CD8-positive, alpha-beta memory T cell (primary cell): Measurements from ENCODE around the gene TMA7. TPM values are rescaled to one million over a fixed set of nuclear protein-coding genes. Genes with fewer than 3 reads are reported as not detected.
A peak's percentile ranks its signal among the peaks of the same experiment; 100 is the strongest.

Experiments used
- CTCF ChIA-PET: fragments of 350-600 bp; sonication (Branson Sonifier 250); formaldehyde crosslinking; loops from one replicate; lab custom pipeline; 2021; ENCODE audit warnings: antibody characterized with exemption; lab: Charles Lee
- POLR2A ChIA-PET: fragments of 350-600 bp; sonication (Branson Sonifier 250); formaldehyde crosslinking; loops from one replicate; lab custom pipeline; 2021; ENCODE audit warnings: antibody characterized with exemption; lab: Charles Lee
- DNase-seq, 5 donors: peaks; one replicate each; pipeline versions ENCODE4 v3.0.0 to v3.0.0-alpha.2; 2020 to 2022; ENCODE audit warnings: mixed read lengths in 1 of 5
- H3K27ac ChIP-seq: one replicate; pipeline ENCODE4 v1.7.0; 2013; ENCODE audit warnings: low read depth, mild to moderate bottlenecking, low read length, moderate library complexity
- H3K27me3 ChIP-seq: 2 replicates; pipeline ENCODE4 v1.7.0; 2013; ENCODE audit warnings: low read length, mild to moderate bottlenecking; ENCODE audit not compliant: insufficient read depth, poor library complexity, severe bottlenecking
- H3K36me3 ChIP-seq: 2 replicates; pipeline ENCODE4 v1.7.0; 2013; ENCODE audit warnings: mild to moderate bottlenecking, low read length, moderate library complexity; ENCODE audit not compliant: insufficient read depth
- H3K4me1 ChIP-seq: 2 replicates; pipeline ENCODE4 v1.7.0; 2013; ENCODE audit warnings: mild to moderate bottlenecking, low read length, moderate library complexity; ENCODE audit not compliant: insufficient read depth
- H3K4me3 ChIP-seq: 2 replicates; pipeline ENCODE4 v1.7.0; 2013; ENCODE audit warnings: mild to moderate bottlenecking, low read length
- H3K9me3 ChIP-seq: 2 replicates; pipeline ENCODE4 v1.7.0; 2013; ENCODE audit warnings: mild to moderate bottlenecking, low read length
- H3K27ac Mint-ChIP-seq, 8 donors: one replicate each; pipeline ENCODE4 v1.8.0; 2020 to 2021; ENCODE audit warnings: mixed read lengths in 8 of 8, mild to moderate bottlenecking in 6 of 8, inconsistent platforms in 3 of 8, moderate library complexity in 3 of 8
- H3K27me3 Mint-ChIP-seq, 2 donors: one replicate each; pipeline ENCODE4 v1.8.0; 2020 to 2021; ENCODE audit warnings: mixed read lengths in 2 of 2, mild to moderate bottlenecking in 1 of 2, moderate library complexity in 1 of 2
- H3K36me3 Mint-ChIP-seq, 3 donors: one replicate each; pipeline ENCODE4 v1.8.0; 2020 to 2021; ENCODE audit warnings: mixed read lengths in 3 of 3, inconsistent platforms in 1 of 3, mild to moderate bottlenecking in 1 of 3
- H3K4me1 Mint-ChIP-seq, 3 donors: one replicate each; pipeline ENCODE4 v1.8.0; 2020 to 2021; ENCODE audit warnings: mixed read lengths in 3 of 3, inconsistent platforms in 1 of 3, mild to moderate bottlenecking in 1 of 3
- H3K4me3 Mint-ChIP-seq, 7 donors: one replicate each; pipeline ENCODE4 v1.8.0; 2020 to 2021; ENCODE audit warnings: mixed read lengths in 7 of 7, mild to moderate bottlenecking in 6 of 7, moderate library complexity in 4 of 7, inconsistent platforms in 2 of 7
- H3K9me3 Mint-ChIP-seq, 5 donors: one replicate each; pipeline ENCODE4 v1.8.0; 2020 to 2022; ENCODE audit warnings: mixed read lengths in 5 of 5, mild to moderate bottlenecking in 3 of 5, moderate library complexity in 2 of 5, inconsistent platforms in 1 of 5
- polyA plus RNA-seq: library from polyadenylated mRNA; unstranded; fragments of 300-500 nt; fragmentation: Illumina TruSeq; gene quantifications from one replicate; pipeline ENCODE4 v1.2.3, GENCODE V29; 2021
- total RNA-seq, 2 experiments: library from RNA; stranded (reverse); gene quantifications; one replicate each; pipeline ENCODE4 v1.2.3, GENCODE V29; 2021

The TMA7 gene
- total and polyA plus RNA-seq, 3 experiments from 2014 or later: 420 to 826 (median 494) TPM

GRCh38 chr3:48426944-48427629 lies 13.0 kb upstream of the TMA7 start:
- peaks cover 0 to 4% of the 10 kb centered on the region in 2 donors for H3K27me3 Mint-ChIP-seq
- DNase-seq: no peak
- peaks cover 0 to 16% (median 2%) of the 10 kb centered on the region in 3 donors for H3K4me1 Mint-ChIP-seq
- Histone ChIP-seq H3K36me3 (no peaks in the 10 kb centered on the region), H3K27me3 (no peaks in the 10 kb centered on the region), H3K4me3 (no peak overlapping the region), H3K4me1 (peaks cover 8% of the 10 kb centered on the region), H3K9me3 (no peaks in the 10 kb centered on the region), H3K27ac (no peak overlapping the region)
- CTCF ChIA-PET: interaction anchor here (1.1 to 1.9 kb wide), 2 partner anchors 9 to 26 kb away, joined by 5 to 6 read pairs; no protein-coding TSS in a partner anchor
- peaks cover 0 to 6% (median 0%) of the 10 kb centered on the region in 3 donors for H3K36me3 Mint-ChIP-seq
- peak overlapping the region in 4 of 7 donors; percentile 8 to 82 (median 18) for H3K4me3 Mint-ChIP-seq
- POLR2A ChIA-PET: no interaction called here
- H3K9me3 Mint-ChIP-seq: no peaks in the 10 kb centered on the region
- H3K27ac Mint-ChIP-seq: peak overlapping the region in 5 of 8 donors; percentile 1 to 81 (median 74)

GRCh38 chr3:48427630-48427962 lies 12.5 kb upstream of the TMA7 start:
- Mint-ChIP-seq H3K27me3 (peaks cover 0 to 4% of the 10 kb centered on the region in 2 donors), H3K36me3 (peaks cover 0 to 10% (median 0%) of the 10 kb centered on the region in 3 donors), H3K9me3 (no peaks in the 10 kb centered on the region), H3K4me1 (peaks cover 0 to 16% (median 2%) of the 10 kb centered on the region in 3 donors), H3K4me3 (peak overlapping the region; percentile 40 to 84 (median 69)), H3K27ac (peak overlapping the region in 5 of 8 donors; percentile 56 to 81 (median 74))
- Histone ChIP-seq H3K27me3 (no peaks in the 10 kb centered on the region), H3K36me3 (no peaks in the 10 kb centered on the region), H3K27ac (no peak overlapping the region), H3K9me3 (no peaks in the 10 kb centered on the region), H3K4me1 (peaks cover 8% of the 10 kb centered on the region), H3K4me3 (no peak overlapping the region)
- CTCF ChIA-PET: interaction anchor here (0.6 to 1.9 kb wide), 3 partner anchors 8 to 27 kb away, joined by 3 to 6 read pairs (median 5); no protein-coding TSS in a partner anchor
- no peak for DNase-seq
- POLR2A ChIA-PET: no interaction called here

- H3K27ac ChIP-seq: no peak overlapping the region
- no peaks in the 10 kb centered on the region for H3K9me3 Mint-ChIP-seq
- H3K27me3 Mint-ChIP-seq: peaks cover 0 to 4% of the 10 kb centered on the region in 2 donors
- H3K27ac Mint-ChIP-seq: peak overlapping the region in 6 of 8 donors; percentile 42 to 92 (median 56)
- DNase-seq: no peak
- H3K4me3 ChIP-seq: no peak overlapping the region
- peaks cover 0 to 16% (median 2%) of the 10 kb centered on the region in 3 donors for H3K4me1 Mint-ChIP-seq
- peaks cover 0 to 11% (median 0%) of the 10 kb centered on the region in 3 donors for H3K36me3 Mint-ChIP-seq
- ChIA-PET CTCF (interaction anchor here (0.6 to 1.9 kb wide), 4 partner anchors 8 to 130 kb away, joined by 3 to 5 read pairs (median 3); no protein-coding TSS in a partner anchor), POLR2A (no interaction called here)
- peak overlapping the region; percentile 40 to 84 (median 63) for H3K4me3 Mint-ChIP-seq
- no peaks in the 10 kb centered on the region for H3K9me3 ChIP-seq
- H3K27me3 ChIP-seq: no peaks in the 10 kb centered on the region
- H3K4me1 ChIP-seq: peaks cover 8% of the 10 kb centered on the region
- H3K36me3 ChIP-seq: no peaks in the 10 kb centered on the region
Measured at GRCh38 chr3:48428088-48428571, 11.9 kb upstream of the TMA7 start.

GRCh38 chr3:48428572-48429316 lies 11.3 kb upstream of the TMA7 start:
- ChIA-PET POLR2A (interaction anchor here (0.5 to 1.2 kb wide), 2 partner anchors 11 to 17 kb away, joined by 3 read pairs; partner anchors contain the start of gene CCDC51), CTCF (interaction anchor here (1.0 to 1.9 kb wide), 4 partner anchors 11 to 129 kb away, joined by 3 to 5 read pairs (median 3); partner anchors contain the start of genes CCDC51 and TMA7)
- Mint-ChIP-seq H3K36me3 (peaks cover 0 to 16% (median 0%) of the 10 kb centered on the region in 3 donors), H3K27ac (peak overlapping the region in 2 of 8 donors; percentile 56 to 92), H3K4me1 (peaks cover 0 to 16% (median 2%) of the 10 kb centered on the region in 3 donors), H3K4me3 (peak overlapping the region; percentile 40 to 84 (median 63)), H3K27me3 (peaks cover 0 to 4% of the 10 kb centered on the region in 2 donors), H3K9me3 (no peaks in the 10 kb centered on the region)
- no peak overlapping the region for H3K4me3 ChIP-seq
- no peaks in the 10 kb centered on the region for H3K9me3 ChIP-seq
- H3K27me3 ChIP-seq: no peaks in the 10 kb centered on the region
- peaks cover 8% of the 10 kb centered on the region for H3K4me1 ChIP-seq
- no peak for DNase-seq
- H3K27ac ChIP-seq: peak overlapping the region; percentile 4
- H3K36me3 ChIP-seq: no peaks in the 10 kb centered on the region

- H3K4me3 ChIP-seq: peak overlapping the region; percentile 28
- Mint-ChIP-seq H3K27ac (peak overlapping the region in 2 of 8 donors; percentile 24 to 74), H3K36me3 (peaks cover 0 to 21% (median 0%) of the 10 kb centered on the region in 3 donors), H3K9me3 (no peaks in the 10 kb centered on the region), H3K4me1 (peaks cover 5 to 21% (median 5%) of the 10 kb centered on the region in 3 donors), H3K27me3 (peaks cover 0 to 4% of the 10 kb centered on the region in 2 donors), H3K4me3 (peak overlapping the region; percentile 72 to 94 (median 78))
- H3K27me3 ChIP-seq: no peaks in the 10 kb centered on the region
- peak; percentile 56 to 80 (median 68) for DNase-seq
- ChIA-PET POLR2A (interaction anchor here (0.5 to 1.2 kb wide), 2 partner anchors 10 to 16 kb away, joined by 3 read pairs; partner anchors contain the start of gene CCDC51), CTCF (interaction anchor here (1.0 to 2.0 kb wide), 6 partner anchors 10 to 128 kb away, joined by 3 to 9 read pairs (median 4); partner anchors contain the start of genes CCDC51 and TMA7)
- H3K4me1 ChIP-seq: peaks cover 11% of the 10 kb centered on the region
- H3K9me3 ChIP-seq: no peaks in the 10 kb centered on the region
- H3K36me3 ChIP-seq: peaks cover 4% of the 10 kb centered on the region
- H3K27ac ChIP-seq: peak overlapping the region; percentile 4
Measured at GRCh38 chr3:48429317-48429959, 10.6 kb upstream of the TMA7 start.

GRCh38 chr3:48429960-48430707 lies 9.9 kb upstream of the TMA7 start, which contains the start of gene PLXNB1:
TSS of gene PLXNB1 (minus strand) at chr3:48430086. CDS start at chr3:48424611, 5,475 bp downstream.
- POLR2A ChIA-PET: interaction anchor here (1.2 kb wide), 1 partner anchor 9 kb away, joined by 3 read pairs; the partner anchor contains the start of gene CCDC51

More at GRCh38 chr3:48429960-48430707, 9.9 kb upstream of the TMA7 start, which contains the start of gene PLXNB1:
- peaks cover 4% of the 10 kb centered on the region for H3K36me3 ChIP-seq
- DNase-seq: peak in 1 of 5 donors; percentile 27
- Mint-ChIP-seq H3K4me1 (peaks cover 5 to 25% (median 10%) of the 10 kb centered on the region in 3 donors), H3K4me3 (peak within 1 kb of the TSS; percentile 72 to 94 (median 78)), H3K27me3 (peaks cover 0 to 4% of the 10 kb centered on the region in 2 donors), H3K9me3 (no peaks in the 10 kb centered on the region), H3K27ac (peak within 1 kb of the TSS in 6 of 8 donors; percentile 24 to 84 (median 64)), H3K36me3 (peaks cover 0 to 21% (median 0%) of the 10 kb centered on the region in 3 donors)
- H3K4me1 ChIP-seq: peaks cover 13% of the 10 kb centered on the region
- peak within 1 kb of the TSS; percentile 28 for H3K4me3 ChIP-seq
- no peaks in the 10 kb centered on the region for H3K9me3 ChIP-seq
- CTCF ChIA-PET: interaction anchor here (1.4 to 2.0 kb wide), 2 partner anchors 10 to 29 kb away, joined by 5 to 9 read pairs; partner anchors contain the start of genes CCDC51 and TMA7
- peak within 1 kb of the TSS; percentile 4 for H3K27ac ChIP-seq
- no peaks in the 10 kb centered on the region for H3K27me3 ChIP-seq
